ENCODE results near the gene ATP13A3. TPM values are rescaled to one million over a fixed set of nuclear protein-coding genes. Genes with fewer than 3 reads are reported as not detected.
A peak's percentile ranks its signal among the peaks of the same experiment; 100 is the strongest.

Gene ATP13A3
- total and polyA plus RNA-seq, 2 experiments from 2014 or later: 20.0 to 202 TPM

DNA sequence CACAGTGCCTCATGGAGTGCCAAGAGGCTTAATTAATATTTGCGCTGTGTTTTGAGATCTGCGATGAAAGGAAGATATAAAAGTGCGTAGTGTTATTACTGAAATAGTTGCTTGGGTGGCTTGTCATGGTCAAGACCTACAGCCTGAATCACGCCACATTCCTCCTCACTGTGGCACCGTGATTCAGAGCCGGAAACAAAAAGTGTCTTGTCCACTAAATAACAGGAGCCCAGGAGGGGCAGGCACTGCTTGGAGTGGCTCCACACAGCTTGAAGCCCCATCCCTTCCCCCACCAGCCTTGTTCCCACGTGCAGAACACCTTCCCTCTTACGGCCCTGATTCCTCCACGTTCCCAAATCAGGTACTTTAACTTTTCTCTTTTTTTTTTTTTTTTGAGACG, 116.0 kb downstream of the ATP13A3 start:
- Histone ChIP-seq H3K4me2 (no peak overlapping the region), H3K27me3 (ENCODE audit: insufficient read depth) (no peaks in the 10 kb centered on the region), H3F3A (replicated peaks; ENCODE audit: low read depth) (no peaks in the 10 kb centered on the region), H3K9me2 (ENCODE audit: insufficient read depth) (no peaks in the 10 kb centered on the region), H3K36me3 (ENCODE audit: insufficient read depth) (no peaks in the 10 kb centered on the region), H3K27ac (ENCODE audit: low read depth) (no peak overlapping the region), H3K4me3 (no peak overlapping the region), H2AFZ (0 out of 2 replicates have a peak overlapping the region, but pooled peaks have one; percentile 18), H3K79me2 (replicated peaks; ENCODE audit: insufficient read depth) (no peaks in the 10 kb centered on the region), H4K20me1 (replicated peaks; ENCODE audit: insufficient read depth) (no peaks in the 10 kb centered on the region), H3K4me1 (ENCODE audit: insufficient read depth) (peaks cover 22% of the 10 kb centered on the region)
- ATAC-seq (no peak), DNase-seq (ENCODE audit: low spot score) (no peak)
- H3K4me1 Mint-ChIP-seq: peaks cover 43% of the 10 kb centered on the region
- no peaks in the 10 kb centered on the region for H3K9me3 Mint-ChIP-seq
- no peak overlapping the region; the same call in 2 of the 3 replicates for H3K4me3 Mint-ChIP-seq
- peak overlapping the region; percentile 66; the same call in 1 of the 2 replicates for H3K27ac Mint-ChIP-seq
- H3K27me3 Mint-ChIP-seq (ENCODE audit: insufficient read depth, low read depth, poor library complexity): peaks cover 28% of the 10 kb centered on the region
- no peaks in the 10 kb centered on the region for H3K36me3 Mint-ChIP-seq (ENCODE audit: low read depth)
- TF ChIP-seq NANOG (IDR thresholded peaks at IDR 0.05; ENCODE audit: borderline replicate concordance) (no peak), ZNF114 (CRISPR knock-in tag; IDR thresholded peaks at IDR 0.05) (no peak), STAT1 (IDR thresholded peaks at IDR 0.05; ENCODE audit: unreplicated experiment) (no peak), CREB1 (CRISPR knock-in tag; IDR thresholded peaks at IDR 0.05; ENCODE audit: low read depth) (no peak), EZH2phosphoT487 (IDR thresholded peaks at IDR 0.05; ENCODE audit: unreplicated experiment) (no peak), ZNF462 (CRISPR knock-in tag; IDR thresholded peaks at IDR 0.05) (no peak)
- TF ChIP-seq, protein P1, sequence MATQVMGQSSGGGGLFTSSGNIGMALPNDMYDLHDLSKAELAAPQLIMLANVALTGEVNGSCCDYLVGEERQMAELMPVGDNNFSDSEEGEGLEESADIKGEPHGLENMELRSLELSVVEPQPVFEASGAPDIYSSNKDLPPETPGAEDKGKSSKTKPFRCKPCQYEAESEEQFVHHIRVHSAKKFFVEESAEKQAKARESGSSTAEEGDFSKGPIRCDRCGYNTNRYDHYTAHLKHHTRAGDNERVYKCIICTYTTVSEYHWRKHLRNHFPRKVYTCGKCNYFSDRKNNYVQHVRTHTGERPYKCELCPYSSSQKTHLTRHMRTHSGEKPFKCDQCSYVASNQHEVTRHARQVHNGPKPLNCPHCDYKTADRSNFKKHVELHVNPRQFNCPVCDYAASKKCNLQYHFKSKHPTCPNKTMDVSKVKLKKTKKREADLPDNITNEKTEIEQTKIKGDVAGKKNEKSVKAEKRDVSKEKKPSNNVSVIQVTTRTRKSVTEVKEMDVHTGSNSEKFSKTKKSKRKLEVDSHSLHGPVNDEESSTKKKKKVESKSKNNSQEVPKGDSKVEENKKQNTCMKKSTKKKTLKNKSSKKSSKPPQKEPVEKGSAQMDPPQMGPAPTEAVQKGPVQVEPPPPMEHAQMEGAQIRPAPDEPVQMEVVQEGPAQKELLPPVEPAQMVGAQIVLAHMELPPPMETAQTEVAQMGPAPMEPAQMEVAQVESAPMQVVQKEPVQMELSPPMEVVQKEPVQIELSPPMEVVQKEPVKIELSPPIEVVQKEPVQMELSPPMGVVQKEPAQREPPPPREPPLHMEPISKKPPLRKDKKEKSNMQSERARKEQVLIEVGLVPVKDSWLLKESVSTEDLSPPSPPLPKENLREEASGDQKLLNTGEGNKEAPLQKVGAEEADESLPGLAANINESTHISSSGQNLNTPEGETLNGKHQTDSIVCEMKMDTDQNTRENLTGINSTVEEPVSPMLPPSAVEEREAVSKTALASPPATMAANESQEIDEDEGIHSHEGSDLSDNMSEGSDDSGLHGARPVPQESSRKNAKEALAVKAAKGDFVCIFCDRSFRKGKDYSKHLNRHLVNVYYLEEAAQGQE (IDR thresholded peaks at IDR 0.05; ENCODE audit: unreplicated experiment): no peak
